Heart right ventricle (tissue), 16 donors: ENCODE results near the gene GFY. TPM values are rescaled to one million over a fixed set of nuclear protein-coding genes. Genes with fewer than 3 reads are reported as not detected.
A peak's percentile ranks its signal among the peaks of the same experiment; 100 is the strongest.

ENCODE experiments used
- ATAC-seq, 8 donors: fragments of 200-7000 bp; cut with Tn5 transposase; one replicate each; pipeline ENCODE4 v1.9.1; 2020; ENCODE audit warnings: mild to moderate bottlenecking in 8 of 8, moderate library complexity in 8 of 8, moderate number of reproducible peaks in 1 of 8
- DNase-seq, 2 donors: peaks; one replicate each; pipeline ENCODE4 v3.0.0-alpha.2; 2020
- H3K27ac ChIP-seq, 10 donors: fragments of 200-600 bp; sonication (generic) in 2 of 10; one replicate each; pipeline versions ENCODE4 v1.5.0 to v1.8.0; 2020 to 2022; ENCODE audit warnings: mild to moderate bottlenecking in 3 of 10
- H3K27me3 ChIP-seq, 7 donors: fragments of 200-600 bp; one replicate each; pipeline ENCODE4 v1.8.0; 2021 to 2022; ENCODE audit warnings: mild to moderate bottlenecking in 2 of 7
- H3K36me3 ChIP-seq, 9 donors: fragments of 200-600 bp; sonication (generic) in 1 of 9; one replicate each; pipeline versions ENCODE4 v1.5.0 to v1.8.0; 2020 to 2022; ENCODE audit warnings: mild to moderate bottlenecking in 2 of 9
- H3K4me1 ChIP-seq, 9 donors: fragments of 200-600 bp; sonication (generic) in 1 of 9; one replicate each; pipeline versions ENCODE4 v1.5.0 to v1.8.0; 2020 to 2022; ENCODE audit warnings: mild to moderate bottlenecking in 4 of 9
- H3K4me3 ChIP-seq, 10 donors: fragments of 200-600 bp; sonication (generic) in 2 of 10; one replicate each; pipeline versions ENCODE4 v1.5.0 to v1.8.0; 2020 to 2022; ENCODE audit warnings: mild to moderate bottlenecking in 7 of 10, moderate library complexity in 2 of 10
- H3K9me3 ChIP-seq, 11 donors: fragments of 200-600 bp in 10 of 11; sonication (generic) in 2 of 11; one replicate each; pipeline versions ENCODE4 v1.5.0 to v1.8.0; 2013 to 2022; ENCODE audit warnings: mild to moderate bottlenecking in 2 of 11, control low read depth in 1 of 11, moderate library complexity in 1 of 11
- CTCF ChIP-seq, 9 donors: fragments of 200-600 bp; sonication (generic) in 2 of 9; IDR thresholded peaks; one replicate each; pipeline versions ENCODE4 v1.5.0 to v1.8.0; 2021 to 2022; ENCODE audit warnings: antibody characterized with exemption in 9 of 9, mild to moderate bottlenecking in 5 of 9, moderate library complexity in 1 of 9
- WGBS, 2 donors: extraction: QIAGEN DNeasy Blood & Tissue Kit; methylation state at CpG; one replicate each; pipeline ENCODE4 v1.1.7; 2013; ENCODE audit warnings: inconsistent platforms in 1 of 2; 5-methylcytosine and 5-hydroxymethylcytosine counted together
- intact Hi-C, 10 donors: fragments of 100-400 bp; cut with DNase I; formaldehyde crosslinking; loops; one replicate each; pipeline versions ENCODE4 v1.11.1 to v1.14.2; 2022
- polyA plus RNA-seq, 2 donors: library from polyadenylated mRNA; stranded (reverse); fragments of 200-250 nt; gene quantifications; one replicate each; pipeline ENCODE4 v1.2.3, GENCODE V29; 2013
- total RNA-seq, 10 donors: library from RNA; stranded (reverse); fragmentation: NEBNext Ultra II Directional in 3 of 10; extraction: Animal tissue kit (Norgen Biotek cat#: 25700) in 3 of 10; gene quantifications; one replicate each; pipeline versions ENCODE4 v1.2.1 to v1.2.4, GENCODE V29; 2021 to 2023
- donor health status: Arrhythmogenic right ventricular cardiomyopathy.
- donor health status: ischemic (EF 13 %, LVEDD 7.1; RV severe dilation, severe dysfunction).
- donor health status: healthy with polysubstance abuse.
- donor health status: DM: no; HTN: yes; CAD: no.
- donor health status: DM: no; HTN: no; CAD: no.
- donor health status: ischemic (EF 25% LVEDD 6.9; RV normal size, moderate dysfunction).
- donor health status: ischemic (EF 25% LVEDD 5.7; RV mildly dilated, moderate dysfunction).
- donor health status: healthy.
- donor health status: DM: yes; HTN: yes; CAD: no.
- donor health status: Ischemic cardiomyopathy.
- donor health status: ischemic (EF 35%, LVEDD 5.7; RV mildly dilated, moderate dysfunction).
- donor health status: nonischemic (EF 11% LVEDD 7.7; RV severe dilation, severe dysfunction).
- donor health status: DM: yes; HTN: yes; CAD: no.
- donor health status: PGD.
- donor health status: ischemic (EF 29% LVEDD 5.4; RV normal size, mild dysfunction).
- donor health status: nonischemic (EF 23%, LVEDD 6.1; RV moderate dilation, normal function).

GFY gene
- total and polyA plus RNA-seq, 12 donors = 0.13 TPM; not detected in 11

- intact Hi-C loops = no loop called here
- peak; percentile 72 to 93 (median 88) for ATAC-seq
- no peaks in the 10 kb centered on the region for H3K27me3 ChIP-seq
- 40 to 52% methylated on average over 15 of the region's 15 CpGs for WGBS, 2 donors
- peaks cover 7 to 46% (median 30%) of the 10 kb centered on the region in 9 donors for H3K4me1 ChIP-seq
- H3K27ac ChIP-seq = peak overlapping the region; percentile 58 to 86 (median 76)
- no peak overlapping the region for H3K4me3 ChIP-seq
- TF ChIP-seq CTCF (IDR thresholded peaks at IDR 0.05) = no peak
- H3K36me3 ChIP-seq = peaks cover 0 to 37% (median 7%) of the 10 kb centered on the region in 9 donors
- no peaks in the 10 kb centered on the region for H3K9me3 ChIP-seq
- peak; percentile 75 to 92 for DNase-seq
Measured at GRCh38 chr19:49468746-49469447, 43.7 kb downstream of the GFY start.

GRCh38 chr19:49469828-49470614 is 44.8 kb downstream of the GFY start:
- H3K36me3 ChIP-seq = peaks cover 0 to 26% (median 7%) of the 10 kb centered on the region in 9 donors
- WGBS, 2 donors = 88% methylated on average over 25 of the region's 25 CpGs
- no peaks in the 10 kb centered on the region for H3K9me3 ChIP-seq
- intact Hi-C loops = no loop called here
- peaks cover 7 to 46% (median 31%) of the 10 kb centered on the region in 9 donors for H3K4me1 ChIP-seq
- no peak for DNase-seq
- peak overlapping the region in 9 of 10 donors; percentile 53 to 86 (median 78) for H3K27ac ChIP-seq
- no peak overlapping the region for H3K4me3 ChIP-seq
- H3K27me3 ChIP-seq = no peaks in the 10 kb centered on the region
- no peak for ATAC-seq
- TF ChIP-seq CTCF (IDR thresholded peaks at IDR 0.05) = peak in 1 of 9 donors; percentile 37

- 77 to 86% methylated on average over 8 of the region's 8 CpGs for WGBS, 2 donors
- H3K9me3 ChIP-seq = no peaks in the 10 kb centered on the region
Measured at GRCh38 chr19:49470615-49470978, 45.4 kb downstream of the GFY start.

More at GRCh38 chr19:49470615-49470978, 45.4 kb downstream of the GFY start:
- intact Hi-C loops = no loop called here
- no peak for ATAC-seq
- Histone ChIP-seq H3K4me3 (no peak overlapping the region), H3K36me3 (peaks cover 0 to 23% (median 6%) of the 10 kb centered on the region in 9 donors), H3K27me3 (no peaks in the 10 kb centered on the region), H3K27ac (peak overlapping the region in 4 of 10 donors; percentile 53 to 78 (median 64)), H3K4me1 (peaks cover 7 to 48% (median 31%) of the 10 kb centered on the region in 9 donors)
- no peak for DNase-seq
- no peak for TF ChIP-seq CTCF (IDR thresholded peaks at IDR 0.05)
